Measurements from ENCODE around the gene USP34. TPM values are rescaled to one million over a fixed set of nuclear protein-coding genes. Genes with fewer than 3 reads are reported as not detected.

Gene USP34
- total and polyA plus RNA-seq, 2 experiments from 2014 or later = 36.8 to 125 TPM

- Histone ChIP-seq H3K4me2 (peak overlapping the region; percentile 88), H3K4me1 (ENCODE audit: insufficient read depth) (peaks cover 45% of the 10 kb centered on the region), H3K9me2 (replicated peaks; ENCODE audit: insufficient read depth) (no peaks in the 10 kb centered on the region), H3K79me2 (peaks cover 65% of the 10 kb centered on the region), H3K27me3 (no peaks in the 10 kb centered on the region), H3K4me3 (no peak overlapping the region), H3K27ac (peak overlapping the region; percentile 99), H3K36me3 (replicated peaks; ENCODE audit: insufficient read depth, low read depth) (no peaks in the 10 kb centered on the region), H3K9me3 (ENCODE audit: low read depth) (no peaks in the 10 kb centered on the region), H4K20me1 (ENCODE audit: insufficient read depth, poor library complexity, severe bottlenecking) (peaks cover 6% of the 10 kb centered on the region), H2AFZ (no peak overlapping the region)
- WGBS (ENCODE audit: low lambda C conversion rate, missing lambda C conversion rate) = 64% methylated on average over 14 of the region's 14 CpGs
- peak; percentile 57 for DNase-seq (ENCODE audit: low spot score)
- TF ChIP-seq CTCF (IDR thresholded peaks at IDR 0.05; ENCODE audit: poor library complexity) (no peak), EZH2phosphoT487 (IDR thresholded peaks at IDR 0.05; ENCODE audit: low read depth, severe bottlenecking, unreplicated experiment) (no peak), EZH2 (IDR thresholded peaks at IDR 0.05; ENCODE audit: borderline replicate concordance) (no peak)
Observed at GRCh38 chr2:61179701-61180639, 290.9 kb downstream of the USP34 start.

- Histone ChIP-seq H3K9me2 (replicated peaks; ENCODE audit: insufficient read depth) (no peaks in the 10 kb centered on the region), H3K4me2 (peak overlapping the region; percentile 88), H3K36me3 (replicated peaks; ENCODE audit: insufficient read depth, low read depth) (no peaks in the 10 kb centered on the region), H3K4me3 (no peak overlapping the region), H3K9me3 (ENCODE audit: low read depth) (no peaks in the 10 kb centered on the region), H4K20me1 (ENCODE audit: insufficient read depth, poor library complexity, severe bottlenecking) (peaks cover 6% of the 10 kb centered on the region), H3K4me1 (ENCODE audit: insufficient read depth) (peaks cover 45% of the 10 kb centered on the region), H3K27ac (peak overlapping the region; percentile 99), H2AFZ (no peak overlapping the region), H3K79me2 (peaks cover 61% of the 10 kb centered on the region), H3K27me3 (no peaks in the 10 kb centered on the region)
- 92% methylated on average over 22 of the region's 22 CpGs for WGBS (ENCODE audit: low lambda C conversion rate, missing lambda C conversion rate)
- TF ChIP-seq CTCF (IDR thresholded peaks at IDR 0.05; ENCODE audit: poor library complexity) = no peak
- no peak for DNase-seq (ENCODE audit: low spot score)
Observed at GRCh38 chr2:61178603-61179545, 292.0 kb downstream of the USP34 start.

GRCh38 chr2:61177727-61178549, 292.9 kb downstream of the USP34 start:
- no peak for DNase-seq (ENCODE audit: low spot score)
- Histone ChIP-seq H3K36me3 (replicated peaks; ENCODE audit: insufficient read depth, low read depth) (no peaks in the 10 kb centered on the region), H2AFZ (peak overlapping the region; percentile 97), H3K27ac (peak overlapping the region; percentile 99), H4K20me1 (ENCODE audit: insufficient read depth, poor library complexity, severe bottlenecking) (peaks cover 6% of the 10 kb centered on the region), H3K9me3 (ENCODE audit: low read depth) (no peaks in the 10 kb centered on the region), H3K4me3 (peak overlapping the region; percentile 80), H3K9me2 (replicated peaks; ENCODE audit: insufficient read depth) (no peaks in the 10 kb centered on the region), H3K79me2 (peaks cover 52% of the 10 kb centered on the region), H3K27me3 (no peaks in the 10 kb centered on the region), H3K4me2 (peak overlapping the region; percentile 88), H3K4me1 (ENCODE audit: insufficient read depth) (peaks cover 45% of the 10 kb centered on the region)
- 47% methylated on average over 36 of the region's 45 CpGs for WGBS (ENCODE audit: low lambda C conversion rate, missing lambda C conversion rate)
- no peak for TF ChIP-seq EZH2phosphoT487 (IDR thresholded peaks at IDR 0.05; ENCODE audit: low read depth, severe bottlenecking, unreplicated experiment)
- no peak for TF ChIP-seq CTCF (IDR thresholded peaks at IDR 0.05; ENCODE audit: poor library complexity)
- no peak for TF ChIP-seq EZH2 (IDR thresholded peaks at IDR 0.05; ENCODE audit: borderline replicate concordance)

Measured in hepatocyte (in vitro differentiated cells).